Right lobe of liver (tissue), 6 donors: ENCODE measurements around the gene TMEM39B. TPM values are rescaled to one million over a fixed set of nuclear protein-coding genes. Genes with fewer than 3 reads are reported as not detected.

Experiments
- ATAC-seq, 4 donors: fragments of 200-7000 bp; cut with Tn5 transposase; one replicate each; pipeline ENCODE4 v1.9.1; 2020; ENCODE audit warnings: mild to moderate bottlenecking in 4 of 4, moderate library complexity in 4 of 4
- DNase-seq, 3 donors: peaks; one replicate each; pipeline ENCODE4 v3.0.0-alpha.2; 2020
- H3K27ac ChIP-seq, 3 donors: fragments of 200-600 bp; one replicate each; pipeline ENCODE4 v1.8.0; 2022
- H3K27me3 ChIP-seq, 2 donors: fragments of 200-600 bp; one replicate each; pipeline ENCODE4 v1.8.0; 2022
- H3K36me3 ChIP-seq, 4 donors: fragments of 200-600 bp; sonication (generic) in 1 of 4; one replicate each; pipeline versions ENCODE4 v1.5.1 to v1.8.0; 2017 to 2022; ENCODE audit warnings: control low read depth in 1 of 4
- H3K4me1 ChIP-seq, 4 donors: fragments of 200-600 bp; sonication (generic) in 1 of 4; one replicate each; pipeline versions ENCODE4 v1.5.1 to v1.8.0; 2017 to 2022; ENCODE audit warnings: control low read depth in 1 of 4
- H3K4me3 ChIP-seq, 3 donors: fragments of 200-600 bp; one replicate each; pipeline ENCODE4 v1.8.0; 2022
- H3K9me3 ChIP-seq, 4 donors: fragments of 200-600 bp; sonication (generic) in 1 of 4; one replicate each; pipeline versions ENCODE4 v1.5.1 to v1.8.0; 2017 to 2022; ENCODE audit warnings: control low read depth in 1 of 4
- CTCF ChIP-seq, 4 donors: fragments of 200-600 bp in 3 of 4; fragments of 450-650 bp in 1 of 4; IDR thresholded peaks; one replicate each; pipeline versions ENCODE4 v1.5.1 to v1.8.0; 2016 to 2022; ENCODE audit warnings: antibody characterized with exemption in 4 of 4, mild to moderate bottlenecking in 2 of 4
- POLR2A ChIP-seq: fragments of 450-650 bp; IDR thresholded peaks from one replicate; pipeline ENCODE4 v1.6.1; 2017; ENCODE audit warnings: antibody characterized with exemption, mild to moderate bottlenecking
- WGBS: methylation state at CpG from one replicate; pipeline ENCODE4 v1.1.6; 2018; ENCODE audit warnings: low coverage, low lambda C conversion rate; ENCODE audit not compliant: insufficient coverage; ENCODE audit errors: missing lambda C conversion rate; 5-methylcytosine and 5-hydroxymethylcytosine counted together
- intact Hi-C, 2 donors: fragments of 100-400 bp; cut with DNase I; formaldehyde crosslinking; loops; one replicate each; pipeline versions ENCODE4 v1.11.2 to v1.14.1; 2022
- long read RNA-seq: library from polyadenylated mRNA; unstranded; transcript quantifications from one replicate; pipeline ENCODE4 v2.0.0, GENCODE V29; 2019
- total RNA-seq, 6 experiments: library from RNA; depleted of rRNA in 2 of 6; stranded (reverse); fragments of >200 nt in 2 of 6; fragmentation: NEBNext Ultra II Directional in 3 of 6; extraction: Animal tissue kit (Norgen Biotek cat#: 25700) in 3 of 6; gene quantifications; one replicate each; pipeline versions ENCODE4 v1.1.0 to v1.2.4, GENCODE V29; 2016 to 2023
- donor health status: DM: no; HTN: yes; CAD: no.
- donor health status: DM: no; HTN: no; CAD: no.
- donor health status: DM: no; HTN: no; CAD: no.
- donor health status: DM: no; HTN: yes; CAD: no.
- donor health status: DM: no; HTN: yes; CAD: no.

Gene TMEM39B
- 10 to 100 TPM in 1 of 6 experiments, 1 to 10 TPM in 5; 4.0 to 10.3 (median 6.3) TPM for total RNA-seq
- long read RNA-seq, partial matches to known transcripts: 1 of 2 reads
- long read RNA-seq, other reads (novel, unspliced or antisense): 0 of 2 reads

- WGBS: 0% methylated on average over 19 of the region's 67 CpGs
- Histone ChIP-seq H3K27me3 (no peaks in the 10 kb centered on the region), H3K9me3 (no peaks in the 10 kb centered on the region), H3K36me3 (peaks cover 0 to 18% (median 6%) of the 10 kb centered on the region in 4 donors), H3K4me1 (peaks cover 0 to 6% (median 0%) of the 10 kb centered on the region in 4 donors), H3K27ac (peak within 1 kb of the TSS; percentile 81 to 86 (median 86)), H3K4me3 (peak within 1 kb of the TSS; percentile 71 to 93 (median 83))
- TF ChIP-seq CTCF (IDR thresholded peaks at IDR 0.05): no peak
- TF ChIP-seq POLR2A: peak; percentile 63
- intact Hi-C loops: no loop called here
- peak; percentile 96 to 97 (median 97) for DNase-seq
- peak; percentile 90 to 96 (median 93) for ATAC-seq
These were observed at the start of gene TMEM39B for GRCh38 chr1:32072622-32073298. Gene TMEM39B, plus strand, starts transcription at chr1:32072939. Its CDS starts 109 bp downstream, at chr1:32073048.

GRCh38 chr1:32023351-32023750 is 49.4 kb upstream of the TMEM39B start:
- no peak overlapping the region for H3K4me3 ChIP-seq
- H3K9me3 ChIP-seq: no peaks in the 10 kb centered on the region
- no peak for ATAC-seq
- intact Hi-C loops: no loop called here
- H3K27me3 ChIP-seq: no peaks in the 10 kb centered on the region
- H3K27ac ChIP-seq: no peak overlapping the region
- 43% methylated on average over 3 of the region's 3 CpGs for WGBS
- peaks cover 0 to 41% (median 11%) of the 10 kb centered on the region in 4 donors for H3K4me1 ChIP-seq
- H3K36me3 ChIP-seq: peaks cover 0 to 3% (median 1%) of the 10 kb centered on the region in 4 donors
- no peak for TF ChIP-seq POLR2A
- no peak for TF ChIP-seq CTCF (IDR thresholded peaks at IDR 0.05)
- DNase-seq: no peak

GRCh38 chr1:32025515-32025914 is 47.2 kb upstream of the TMEM39B start:
- Histone ChIP-seq H3K27me3 (no peaks in the 10 kb centered on the region), H3K4me1 (peaks cover 0 to 23% (median 9%) of the 10 kb centered on the region in 4 donors), H3K36me3 (peaks cover 0 to 3% (median 1%) of the 10 kb centered on the region in 4 donors), H3K27ac (no peak overlapping the region), H3K9me3 (no peaks in the 10 kb centered on the region), H3K4me3 (no peak overlapping the region)
- DNase-seq (no peak), ATAC-seq (no peak)
- TF ChIP-seq POLR2A (no peak), CTCF (IDR thresholded peaks at IDR 0.05) (no peak)
- intact Hi-C loops: no loop called here
- 80% methylated on average over 6 of the region's 6 CpGs for WGBS

GRCh38 chr1:32028746-32029145 is 44.0 kb upstream of the TMEM39B start:
- H3K4me3 ChIP-seq: no peak overlapping the region

More at GRCh38 chr1:32028746-32029145, 44.0 kb upstream of the TMEM39B start:
- Histone ChIP-seq H3K4me1 (no peaks in the 10 kb centered on the region), H3K27me3 (no peaks in the 10 kb centered on the region), H3K9me3 (no peaks in the 10 kb centered on the region), H3K36me3 (peaks cover 0 to 17% (median 9%) of the 10 kb centered on the region in 4 donors), H3K27ac (no peak overlapping the region)
- 75% methylated on average over 1 of the region's 3 CpGs for WGBS
- intact Hi-C loops: no loop called here
- ATAC-seq (no peak), DNase-seq (no peak)
- TF ChIP-seq CTCF (IDR thresholded peaks at IDR 0.05) (no peak), POLR2A (no peak)
